Keratinocyte (primary cell): ENCODE measurements around the gene TMEM220. TPM values are rescaled to one million over a fixed set of nuclear protein-coding genes. Genes with fewer than 3 reads are reported as not detected.

ENCODE experiments used
- DNase-seq: peaks from one replicate; pipeline ENCODE4 v3.0.0-alpha.2; 2011; ENCODE audit warnings: low read depth, missing footprints, low spot score
- FAIRE-seq: peaks from 2 replicates; lab custom pipeline; 2011; peaks lifted over from hg19 to GRCh38; lab: Jason Lieb, UNC
- H2AFZ ChIP-seq: 2 replicates; pipeline ENCODE4 v1.6.0; 2012; ENCODE audit warnings: low read length, control low read depth, inconsistent platforms; ENCODE audit not compliant: control insufficient read depth
- H3K27ac ChIP-seq: 2 replicates; pipeline ENCODE4 v1.5.1; 2011; ENCODE audit warnings: low read length; ENCODE audit not compliant: control insufficient read depth, insufficient read depth
- H3K27me3 ChIP-seq: 3 replicates; pipeline ENCODE4 v1.6.0; 2011; ENCODE audit warnings: low read length; ENCODE audit not compliant: control insufficient read depth, insufficient read depth; ENCODE audit errors: extremely low read depth
- H3K36me3 ChIP-seq, 2 experiments: 2 replicates in 1 of 2; 3 replicates in 1 of 2; pipeline ENCODE4 v1.5.1; 2011; ENCODE audit warnings: low read length in 2 of 2, mild to moderate bottlenecking in 1 of 2; ENCODE audit not compliant: control insufficient read depth in 2 of 2, insufficient read depth in 2 of 2; ENCODE audit errors: extremely low read depth in 1 of 2
- H3K4me1 ChIP-seq: 3 replicates; pipeline ENCODE4 v1.5.1; 2011; ENCODE audit warnings: low read length; ENCODE audit not compliant: control insufficient read depth, insufficient read depth; ENCODE audit errors: extremely low read depth
- H3K4me2 ChIP-seq: 3 replicates; pipeline ENCODE4 v1.6.0; 2011; ENCODE audit warnings: low read depth, low read length; ENCODE audit not compliant: control insufficient read depth, insufficient read depth; ENCODE audit errors: extremely low read depth
- H3K4me3 ChIP-seq, 3 experiments: fragments of 200-600 bp in 1 of 3; sonication (generic) in 1 of 3; 2 replicates in 2 of 3; 3 replicates in 1 of 3; pipeline ENCODE4 v1.5.1; 2011 to 2016; ENCODE audit warnings: low read length in 3 of 3, mild to moderate bottlenecking in 3 of 3, control low read depth in 2 of 3, inconsistent platforms in 1 of 3, low read depth in 1 of 3, mixed read lengths in 1 of 3, mixed run types in 1 of 3, moderate library complexity in 1 of 3; ENCODE audit not compliant: control insufficient read depth in 2 of 3, insufficient read depth in 2 of 3; ENCODE audit errors: extremely low read depth in 1 of 3
- H3K79me2 ChIP-seq: 2 replicates; pipeline ENCODE4 v1.6.0; 2012; ENCODE audit warnings: low read length; ENCODE audit not compliant: control insufficient read depth, insufficient read depth
- H3K9ac ChIP-seq: 3 replicates; pipeline ENCODE4 v1.6.0; 2011; ENCODE audit warnings: low read length; ENCODE audit not compliant: control insufficient read depth, insufficient read depth; ENCODE audit errors: extremely low read depth
- H3K9me1 ChIP-seq: 3 replicates; pipeline ENCODE4 v1.6.0; 2011; ENCODE audit warnings: low read length; ENCODE audit not compliant: control insufficient read depth, insufficient read depth; ENCODE audit errors: extremely low read depth
- H3K9me3 ChIP-seq: 2 replicates; pipeline ENCODE4 v1.5.1; 2012; ENCODE audit warnings: low read depth, low read length; ENCODE audit not compliant: control insufficient read depth
- H4K20me1 ChIP-seq: 3 replicates; pipeline ENCODE4 v1.6.0; 2011; ENCODE audit warnings: low read length; ENCODE audit not compliant: control insufficient read depth, insufficient read depth; ENCODE audit errors: extremely low read depth
- CTCF ChIP-seq, 3 experiments: IDR thresholded peaks in 1 of 3; conservative IDR thresholded peaks in 1 of 3; optimal IDR thresholded peaks in 1 of 3; 2 replicates in 2 of 3; 3 replicates in 1 of 3; pipeline versions ENCODE3 to v1.5.1; 2011; ENCODE audit warnings: low read length in 3 of 3, mild to moderate bottlenecking in 3 of 3, moderate library complexity in 2 of 3, control low read depth in 1 of 3, inconsistent platforms in 1 of 3; ENCODE audit not compliant: insufficient read depth in 2 of 3; ENCODE audit errors: extremely low read depth in 1 of 3
- EZH2 ChIP-seq: IDR thresholded peaks from one replicate; pipeline ENCODE4 v1.6.1; 2012; ENCODE audit warnings: inconsistent platforms, mild to moderate bottlenecking, low read length, moderate library complexity
- dilution Hi-C: fragments of 300-500 bp; cut with MboI; formaldehyde crosslinking; loops from one replicate; pipeline ENCODE4 v1.7.0; 2020; ENCODE audit warnings: low sequenced_read_pairs; ENCODE audit not compliant: extremely low pct_ligation_motif_present
- polyA plus RNA-seq, 5 experiments: library from polyadenylated mRNA; depleted of rRNA in 3 of 5; stranded (reverse) in 3 of 5; stranded (forward) in 1 of 5; unstranded in 1 of 5; fragments of >200 nt; gene quantifications; 1 replicate in 1 of 5; 2 replicates in 3 of 5; 3 replicates in 1 of 5; pipeline versions ENCODE4 v1.2.1 to v1.2.3, GENCODE V29; 2011 to 2012; ENCODE audit warnings: missing spikeins in 2 of 5, low read depth in 1 of 5, low replicate concordance in 1 of 5

The TMEM220 gene
- polyA plus RNA-seq, 1 donor (not counting 4 experiments of a cell fraction or from before 2014, with no cell fraction given): 3.3 TPM

- dilution Hi-C loops: no loop called here
- Histone ChIP-seq H3K4me3 (no peak overlapping the region), H3K9ac (no peak overlapping the region), H3K27ac (no peak overlapping the region), H3K4me2 (no peak overlapping the region), H3K79me2 (no peaks in the 10 kb centered on the region), H4K20me1 (no peaks in the 10 kb centered on the region), H3K9me1 (no peaks in the 10 kb centered on the region), H3K9me3 (no peaks in the 10 kb centered on the region), H3K27me3 (no peaks in the 10 kb centered on the region), H2AFZ (no peak overlapping the region), H3K4me1 (no peaks in the 10 kb centered on the region), H3K36me3 (no peaks in the 10 kb centered on the region)
- TF ChIP-seq CTCF (optimal IDR thresholded peaks at IDR 0.05 in 1 of 3, IDR thresholded peaks at IDR 0.05 in 1 of 3, conservative IDR thresholded peaks at IDR 0.05 in 1 of 3; ENCODE audit: extremely low read depth in 1 of 3, insufficient read depth in 2 of 3, low read length in 3 of 3) (no peak), EZH2 (no peak)
- DNase-seq: no peak
- no peak for FAIRE-seq
Observed at GRCh38 chr17:10761281-10761680, 31.5 kb upstream of the TMEM220 start.

- no peak overlapping the region for H3K27ac ChIP-seq
- H3K4me1 ChIP-seq: no peaks in the 10 kb centered on the region
- H3K9me1 ChIP-seq: no peaks in the 10 kb centered on the region
- no peak overlapping the region for H3K4me3 ChIP-seq
- H3K9me3 ChIP-seq: no peaks in the 10 kb centered on the region
- H3K9ac ChIP-seq: no peak overlapping the region
- no peaks in the 10 kb centered on the region for H3K27me3 ChIP-seq
- H3K36me3 ChIP-seq: no peaks in the 10 kb centered on the region
- dilution Hi-C loops: no loop called here
- TF ChIP-seq CTCF (optimal IDR thresholded peaks at IDR 0.05 in 1 of 3, IDR thresholded peaks at IDR 0.05 in 1 of 3, conservative IDR thresholded peaks at IDR 0.05 in 1 of 3; ENCODE audit: extremely low read depth in 1 of 3, insufficient read depth in 2 of 3, low read length in 3 of 3) (no peak), EZH2 (no peak)
- FAIRE-seq (no peak), DNase-seq (no peak)
- no peak overlapping the region for H3K4me2 ChIP-seq
- no peaks in the 10 kb centered on the region for H4K20me1 ChIP-seq
- H3K79me2 ChIP-seq: no peaks in the 10 kb centered on the region
- H2AFZ ChIP-seq: no peak overlapping the region
Observed at GRCh38 chr17:10758062-10758461, 28.2 kb upstream of the TMEM220 start.
